KMS-11 (cell line): Measurements from ENCODE around the gene HGS.

Experiments used
- H2AFZ ChIP-seq: fragments of 200-600 bp; sonication (generic); 2 replicates; pipeline ENCODE4 v1.6.1; 2016; ENCODE audit warnings: antibody characterized with exemption, mixed run types, low read depth
- H3K27ac ChIP-seq: fragments of 200-600 bp; sonication (generic); 2 replicates; pipeline ENCODE4 v1.6.1; 2016; ENCODE audit warnings: mild to moderate bottlenecking, mixed run types
- H3K27me3 ChIP-seq: fragments of 200-600 bp; sonication (generic); 2 replicates; pipeline ENCODE4 v1.6.1; 2017; ENCODE audit warnings: mild to moderate bottlenecking, low read depth, mixed run types, moderate library complexity; ENCODE audit not compliant: insufficient read depth
- H3K36me3 ChIP-seq: fragments of 200-600 bp; sonication (generic); 2 replicates; pipeline ENCODE4 v1.6.1; 2017; ENCODE audit warnings: mild to moderate bottlenecking, mixed run types; ENCODE audit not compliant: insufficient read depth
- H3K4me1 ChIP-seq: fragments of 200-600 bp; sonication (generic); 2 replicates; pipeline ENCODE4 v1.6.1; 2016; ENCODE audit warnings: mild to moderate bottlenecking, low read depth, mixed run types; ENCODE audit not compliant: poor library complexity, severe bottlenecking
- H3K4me2 ChIP-seq: fragments of 200-600 bp; sonication (generic); 2 replicates; pipeline ENCODE4 v1.7.0; 2016; ENCODE audit warnings: mild to moderate bottlenecking, mixed run types
- H3K4me3 ChIP-seq: fragments of 200-600 bp; sonication (generic); IDR thresholded peaks from 2 replicates; pipeline ENCODE4 v1.6.1; 2017; ENCODE audit warnings: low read depth, low read length, mixed read lengths; ENCODE audit not compliant: insufficient read depth
- H3K79me2 ChIP-seq: fragments of 200-600 bp; sonication (generic); 2 replicates; pipeline ENCODE4 v1.6.1; 2016; ENCODE audit warnings: low read depth, mixed run types; ENCODE audit not compliant: insufficient read depth
- H3K9ac ChIP-seq: fragments of 200-600 bp; sonication (generic); 2 replicates; pipeline ENCODE4 v1.6.1; 2016; ENCODE audit warnings: mild to moderate bottlenecking, mixed run types
- H4K20me1 ChIP-seq: fragments of 200-600 bp; sonication (generic); 2 replicates; pipeline ENCODE4 v1.6.1; 2016; ENCODE audit warnings: mild to moderate bottlenecking, mixed run types; ENCODE audit not compliant: insufficient read depth
- TF ChIP-seq, protein P1 (sequence below): fragments of 200-600 bp; sonication (generic); conservative IDR thresholded peaks from 2 replicates; pipeline ENCODE4 v1.6.1; 2017; ENCODE audit warnings: low read depth, mild to moderate bottlenecking, antibody characterized with exemption, low read length, moderate library complexity, mixed read lengths

HGS gene, protein sequence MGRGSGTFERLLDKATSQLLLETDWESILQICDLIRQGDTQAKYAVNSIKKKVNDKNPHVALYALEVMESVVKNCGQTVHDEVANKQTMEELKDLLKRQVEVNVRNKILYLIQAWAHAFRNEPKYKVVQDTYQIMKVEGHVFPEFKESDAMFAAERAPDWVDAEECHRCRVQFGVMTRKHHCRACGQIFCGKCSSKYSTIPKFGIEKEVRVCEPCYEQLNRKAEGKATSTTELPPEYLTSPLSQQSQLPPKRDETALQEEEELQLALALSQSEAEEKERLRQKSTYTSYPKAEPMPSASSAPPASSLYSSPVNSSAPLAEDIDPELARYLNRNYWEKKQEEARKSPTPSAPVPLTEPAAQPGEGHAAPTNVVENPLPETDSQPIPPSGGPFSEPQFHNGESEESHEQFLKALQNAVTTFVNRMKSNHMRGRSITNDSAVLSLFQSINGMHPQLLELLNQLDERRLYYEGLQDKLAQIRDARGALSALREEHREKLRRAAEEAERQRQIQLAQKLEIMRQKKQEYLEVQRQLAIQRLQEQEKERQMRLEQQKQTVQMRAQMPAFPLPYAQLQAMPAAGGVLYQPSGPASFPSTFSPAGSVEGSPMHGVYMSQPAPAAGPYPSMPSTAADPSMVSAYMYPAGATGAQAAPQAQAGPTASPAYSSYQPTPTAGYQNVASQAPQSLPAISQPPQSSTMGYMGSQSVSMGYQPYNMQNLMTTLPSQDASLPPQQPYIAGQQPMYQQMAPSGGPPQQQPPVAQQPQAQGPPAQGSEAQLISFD

DNA sequence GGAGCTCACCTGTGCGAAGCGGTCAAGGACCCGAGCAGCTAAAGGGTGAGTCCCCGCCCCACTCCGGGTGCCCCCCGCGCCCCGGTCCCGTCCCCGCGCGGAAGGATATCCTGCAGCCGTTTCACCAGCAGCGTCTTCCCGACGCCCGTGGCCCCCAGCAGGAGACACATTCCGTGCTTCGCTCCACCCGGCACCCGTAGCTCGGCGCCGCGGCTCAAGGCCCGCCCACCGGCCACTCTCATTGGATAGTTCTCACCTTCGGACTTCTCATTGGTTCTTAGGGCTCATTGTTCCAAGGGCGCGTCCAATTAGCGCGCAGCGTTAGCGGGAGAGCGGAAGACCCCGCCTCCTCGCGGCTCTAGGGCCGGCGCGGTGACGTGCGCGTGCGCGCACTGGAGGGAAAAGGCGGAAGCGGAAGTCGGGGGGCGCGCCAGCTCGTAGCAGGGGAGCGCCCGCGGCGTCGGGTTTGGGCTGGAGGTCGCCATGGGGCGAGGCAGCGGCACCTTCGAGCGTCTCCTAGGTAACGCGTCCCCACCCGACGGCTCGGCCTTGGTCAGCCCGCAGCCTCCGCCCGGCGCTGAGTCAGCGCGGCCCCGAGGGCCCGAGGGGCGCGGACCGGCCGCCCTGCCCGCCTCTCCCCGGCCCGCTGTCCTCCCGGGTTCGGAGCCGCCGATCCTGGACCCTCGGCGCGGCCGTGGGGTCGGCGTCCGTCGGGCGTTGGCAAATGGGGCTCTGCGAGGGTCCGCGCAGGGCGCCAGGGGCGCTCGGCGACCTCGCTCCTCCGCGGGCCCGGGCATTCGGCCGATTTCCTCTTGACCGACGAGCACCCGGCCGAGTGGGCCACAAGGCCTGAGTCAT is at the start of gene HGS, which contains the start of gene ARL16:
TSS of gene HGS (plus strand) at position 428 of the 858 bp plus-strand sequence. CDS start at position 484, 56 bp downstream.
TSS of gene ARL16 (minus strand) at position 214 of the 858 bp plus-strand sequence. CDS start at position 170, 44 bp downstream.
- H3K4me1 ChIP-seq: peaks cover 26% of the 10 kb centered on the region
- peaks cover 12% of the 10 kb centered on the region; the same call in 1 of the 2 replicates for H3K36me3 ChIP-seq
- peak within 1 kb of the TSS; percentile 85 for H3K9ac ChIP-seq
- H3K27ac ChIP-seq: peak within 1 kb of the TSS; percentile 52; the same call in 1 of the 2 replicates
- TF ChIP-seq, protein P1, sequence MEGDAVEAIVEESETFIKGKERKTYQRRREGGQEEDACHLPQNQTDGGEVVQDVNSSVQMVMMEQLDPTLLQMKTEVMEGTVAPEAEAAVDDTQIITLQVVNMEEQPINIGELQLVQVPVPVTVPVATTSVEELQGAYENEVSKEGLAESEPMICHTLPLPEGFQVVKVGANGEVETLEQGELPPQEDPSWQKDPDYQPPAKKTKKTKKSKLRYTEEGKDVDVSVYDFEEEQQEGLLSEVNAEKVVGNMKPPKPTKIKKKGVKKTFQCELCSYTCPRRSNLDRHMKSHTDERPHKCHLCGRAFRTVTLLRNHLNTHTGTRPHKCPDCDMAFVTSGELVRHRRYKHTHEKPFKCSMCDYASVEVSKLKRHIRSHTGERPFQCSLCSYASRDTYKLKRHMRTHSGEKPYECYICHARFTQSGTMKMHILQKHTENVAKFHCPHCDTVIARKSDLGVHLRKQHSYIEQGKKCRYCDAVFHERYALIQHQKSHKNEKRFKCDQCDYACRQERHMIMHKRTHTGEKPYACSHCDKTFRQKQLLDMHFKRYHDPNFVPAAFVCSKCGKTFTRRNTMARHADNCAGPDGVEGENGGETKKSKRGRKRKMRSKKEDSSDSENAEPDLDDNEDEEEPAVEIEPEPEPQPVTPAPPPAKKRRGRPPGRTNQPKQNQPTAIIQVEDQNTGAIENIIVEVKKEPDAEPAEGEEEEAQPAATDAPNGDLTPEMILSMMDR: no peak
- H3K4me3 ChIP-seq: peak within 1 kb of the TSS; percentile 3
- H3K4me2 ChIP-seq: peak within 1 kb of the TSS; percentile 94
- H2AFZ ChIP-seq: peak within 1 kb of the TSS; percentile 21; the same call in 1 of the 2 replicates
- H4K20me1 ChIP-seq: no peaks in the 10 kb centered on the region
- H3K27me3 ChIP-seq: no peaks in the 10 kb centered on the region
- peaks cover 55% of the 10 kb centered on the region for H3K79me2 ChIP-seq

DNA sequence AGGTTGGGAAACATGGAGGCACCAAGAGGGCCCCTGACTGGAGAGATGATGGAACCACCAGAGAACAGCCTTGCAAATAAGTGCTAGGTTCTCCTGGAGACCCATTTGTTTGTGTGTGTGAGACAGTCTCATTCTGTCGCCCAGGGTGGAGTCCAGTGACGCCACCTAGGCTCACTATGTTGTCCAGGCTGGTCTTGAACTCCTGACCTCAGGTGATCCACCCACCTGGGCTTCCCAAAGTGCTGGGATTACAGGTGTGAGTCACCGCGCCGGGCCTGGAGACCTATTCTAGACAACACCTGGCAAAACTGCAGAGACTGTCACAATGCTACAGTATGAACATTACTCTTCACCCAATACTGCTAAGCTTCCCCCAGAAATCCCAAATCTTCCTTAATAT is 48.4 kb upstream of the HGS start:
- Histone ChIP-seq H3K4me2 (peak overlapping the region; percentile 67), H3K4me3 (no peak overlapping the region), H3K79me2 (peaks cover 60% of the 10 kb centered on the region)

DNA sequence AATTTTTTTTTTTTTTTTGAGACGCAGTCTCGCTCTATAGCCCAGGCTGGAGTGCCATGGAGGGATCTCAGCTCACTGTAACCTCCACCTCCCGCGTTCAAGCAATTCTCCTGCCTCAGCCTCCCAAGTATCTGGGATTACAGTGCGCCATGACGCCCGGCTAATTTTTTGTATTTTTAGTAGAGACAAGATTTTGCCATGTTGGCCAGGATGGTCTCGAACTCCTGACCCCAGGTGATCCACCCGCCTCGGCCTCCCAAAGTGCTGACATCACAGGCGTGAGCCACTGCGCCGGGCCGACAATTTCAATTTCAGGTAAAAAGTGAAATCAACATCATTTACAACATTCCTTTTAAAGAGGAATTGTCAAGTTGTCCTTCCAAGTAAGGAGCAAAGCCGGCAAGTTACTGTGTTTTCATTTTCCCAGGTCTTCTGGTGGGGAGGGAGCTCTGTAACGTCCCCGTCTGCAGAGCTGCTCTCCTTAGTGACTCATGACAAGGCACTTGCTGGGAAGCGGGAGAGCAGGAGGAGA is 47.8 kb upstream of the HGS start:
- Histone ChIP-seq H3K27me3 (no peaks in the 10 kb centered on the region), H3K9ac (peak overlapping the region; percentile 89), H2AFZ (no peak overlapping the region), H3K4me1 (peaks cover 20% of the 10 kb centered on the region), H4K20me1 (0 out of 2 replicates have a peak, but pooled peaks cover 11% of the 10 kb centered on the region), H3K79me2 (peaks cover 54% of the 10 kb centered on the region), H3K27ac (peak overlapping the region; percentile 82), H3K4me3 (no peak overlapping the region), H3K4me2 (peak overlapping the region; percentile 67), H3K36me3 (no peaks in the 10 kb centered on the region)
- TF ChIP-seq, protein P1: no peak

More for the DNA sequence above, 48.4 kb upstream of the HGS start:
- Histone ChIP-seq H2AFZ (no peak overlapping the region), H3K36me3 (no peaks in the 10 kb centered on the region), H4K20me1 (0 out of 2 replicates have a peak, but pooled peaks cover 11% of the 10 kb centered on the region), H3K4me1 (peaks cover 20% of the 10 kb centered on the region), H3K27me3 (no peaks in the 10 kb centered on the region), H3K9ac (no peak overlapping the region), H3K27ac (peak overlapping the region; percentile 82; the same call in 1 of the 2 replicates)
- TF ChIP-seq, protein P1: no peak
